ENCODE results near the gene CPNE2. TPM values are rescaled to one million over a fixed set of nuclear protein-coding genes. Genes with fewer than 3 reads are reported as not detected.
A peak's percentile ranks its signal among the peaks of the same experiment; 100 is the strongest.
"Not testable (repeated sequence)": the region's sequence is repeated elsewhere in the genome, so short reads cannot be mapped to it uniquely, and the experiment has no call there.

Gene CPNE2
- total RNA-seq, 4 donors from 2014 or later, result 21.6 to 43.0 (median 34.9) TPM

DNA sequence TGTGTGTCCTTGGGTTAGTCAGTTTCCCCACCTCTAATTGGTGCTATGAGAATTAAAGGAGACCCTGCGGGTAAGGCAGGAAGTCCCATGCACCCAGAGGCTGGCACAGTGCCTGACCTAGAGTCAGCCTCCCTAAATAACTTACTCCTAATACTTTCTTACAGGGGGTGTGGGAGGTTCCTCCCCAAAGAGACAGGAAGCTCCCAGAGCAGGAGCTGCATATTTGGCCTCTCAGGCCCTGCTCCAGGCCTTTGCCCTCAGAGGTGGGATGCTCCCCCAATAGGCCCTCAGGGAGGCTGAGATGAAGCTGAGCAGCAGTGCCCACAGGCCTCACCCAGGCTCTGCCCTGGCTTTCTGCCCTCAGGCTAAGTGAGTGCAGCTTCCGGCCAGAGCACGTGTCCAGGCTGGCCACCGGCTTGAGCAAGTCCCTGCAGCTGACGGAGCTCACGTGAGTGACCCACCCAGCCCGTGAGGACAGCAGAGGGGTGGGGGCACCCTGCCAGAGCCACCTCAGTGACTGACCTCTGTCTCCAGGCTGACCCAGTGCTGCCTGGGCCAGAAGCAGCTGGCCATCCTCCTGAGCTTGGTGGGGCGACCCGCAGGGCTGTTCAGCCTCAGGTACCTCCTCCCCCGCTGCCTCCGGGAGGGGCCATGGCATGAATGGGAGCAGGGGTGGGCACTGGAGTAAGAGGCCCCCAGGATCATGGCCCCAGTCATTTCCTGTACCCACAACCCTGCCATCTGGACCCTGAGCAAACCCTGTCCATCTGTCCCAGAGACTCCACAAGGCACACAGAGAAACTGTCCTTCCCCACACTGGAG, 31.1 kb upstream of the CPNE2 start:
- no peak for DNase-seq (ENCODE audit: extremely low spot score)
- Histone ChIP-seq H3K27me3 (no peaks in the 10 kb centered on the region), H3K9me3 (no peaks in the 10 kb centered on the region), H3K27ac (replicated peaks in 1 of 4) (peak overlapping the region; percentile 61 to 79 (median 74)), H3K4me1 (peaks cover 12 to 14% (median 14%) of the 10 kb centered on the region in 4 donors), H3K4me3 (no peak overlapping the region), H3K36me3 (peaks cover 0 to 32% (median 15%) of the 10 kb centered on the region in 4 donors)
- peak; percentile 50 to 85 for TF ChIP-seq POLR2AphosphoS5 (IDR thresholded peaks at IDR 0.05)
- TF ChIP-seq, protein P1, sequence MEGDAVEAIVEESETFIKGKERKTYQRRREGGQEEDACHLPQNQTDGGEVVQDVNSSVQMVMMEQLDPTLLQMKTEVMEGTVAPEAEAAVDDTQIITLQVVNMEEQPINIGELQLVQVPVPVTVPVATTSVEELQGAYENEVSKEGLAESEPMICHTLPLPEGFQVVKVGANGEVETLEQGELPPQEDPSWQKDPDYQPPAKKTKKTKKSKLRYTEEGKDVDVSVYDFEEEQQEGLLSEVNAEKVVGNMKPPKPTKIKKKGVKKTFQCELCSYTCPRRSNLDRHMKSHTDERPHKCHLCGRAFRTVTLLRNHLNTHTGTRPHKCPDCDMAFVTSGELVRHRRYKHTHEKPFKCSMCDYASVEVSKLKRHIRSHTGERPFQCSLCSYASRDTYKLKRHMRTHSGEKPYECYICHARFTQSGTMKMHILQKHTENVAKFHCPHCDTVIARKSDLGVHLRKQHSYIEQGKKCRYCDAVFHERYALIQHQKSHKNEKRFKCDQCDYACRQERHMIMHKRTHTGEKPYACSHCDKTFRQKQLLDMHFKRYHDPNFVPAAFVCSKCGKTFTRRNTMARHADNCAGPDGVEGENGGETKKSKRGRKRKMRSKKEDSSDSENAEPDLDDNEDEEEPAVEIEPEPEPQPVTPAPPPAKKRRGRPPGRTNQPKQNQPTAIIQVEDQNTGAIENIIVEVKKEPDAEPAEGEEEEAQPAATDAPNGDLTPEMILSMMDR (IDR thresholded peaks at IDR 0.05), result no peak
- intact Hi-C loops (cut with DNase I), result no loop called here
- 78% methylated on average over 5 of the region's 11 CpGs for WGBS

DNA sequence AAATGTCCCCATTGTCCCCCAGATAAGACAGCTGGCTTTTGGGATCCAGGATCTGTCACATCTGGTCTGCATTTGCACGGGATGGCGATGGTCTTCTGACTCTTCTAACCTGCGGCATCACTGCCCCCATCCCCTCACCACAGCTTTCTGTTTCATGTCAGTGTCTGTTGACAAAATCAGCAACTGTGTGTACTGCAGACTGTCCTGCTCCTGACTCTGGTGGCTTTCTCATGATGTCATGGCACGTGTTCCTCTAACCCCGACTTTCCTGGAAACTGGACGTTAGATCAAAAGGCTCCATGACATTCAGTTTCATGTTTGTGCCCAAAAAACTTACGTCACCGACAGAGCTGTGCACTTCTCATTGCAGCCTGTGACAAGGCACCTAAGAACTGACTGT, 30.1 kb upstream of the CPNE2 start:
- intact Hi-C loops (cut with DNase I), result no loop called here
- no peak overlapping the region for H3K4me3 ChIP-seq
- H3K36me3 ChIP-seq, result peaks cover 0 to 37% (median 8%) of the 10 kb centered on the region in 4 donors
- peak overlapping the region in 3 of 4 donors; percentile 72 to 79 (median 76) for H3K27ac ChIP-seq (replicated peaks in 1 of 4)
- no peak for DNase-seq (ENCODE audit: extremely low spot score)
- 67% methylated on average over 8 of the region's 8 CpGs for WGBS
- peaks cover 12 to 14% (median 14%) of the 10 kb centered on the region in 4 donors for H3K4me1 ChIP-seq
- H3K27me3 ChIP-seq, result no peaks in the 10 kb centered on the region
- H3K9me3 ChIP-seq, result no peaks in the 10 kb centered on the region
- TF ChIP-seq EP300 (IDR thresholded peaks at IDR 0.05), result no peak
- no peak for TF ChIP-seq POLR2A (IDR thresholded peaks at IDR 0.05; ENCODE audit: low read depth)
- peak in 1 of 2 donors; percentile 13 for TF ChIP-seq POLR2AphosphoS5 (IDR thresholded peaks at IDR 0.05)
- TF ChIP-seq, protein P1 (IDR thresholded peaks at IDR 0.05), result no peak

DNA sequence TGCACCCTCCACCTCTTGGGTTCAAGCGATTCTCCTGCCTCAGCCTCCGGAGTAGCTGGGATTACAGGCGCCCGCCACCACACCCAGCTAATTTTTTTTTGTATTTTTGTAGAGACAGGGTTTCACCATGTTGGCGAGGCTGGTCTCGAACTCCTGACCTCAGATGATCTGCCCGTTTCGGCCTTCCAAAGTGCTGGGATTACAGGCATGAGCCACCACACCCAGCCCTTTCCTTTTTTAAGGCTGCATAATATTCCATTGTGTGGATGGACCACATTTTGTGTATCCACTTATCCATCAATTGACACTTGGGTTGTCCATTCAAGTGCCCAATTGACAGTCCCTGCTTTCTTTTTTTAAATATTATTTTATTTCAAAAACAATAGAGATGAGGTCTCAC, 29.2 kb upstream of the CPNE2 start:
- H3K9me3 ChIP-seq; H3K27me3 ChIP-seq; H3K27ac ChIP-seq (replicated peaks in 1 of 4); H3K4me3 ChIP-seq; intact Hi-C loops (cut with DNase I); DNase-seq (ENCODE audit: extremely low spot score): not testable (repeated sequence)
- 88% methylated on average over 8 of the region's 8 CpGs for WGBS
- Histone ChIP-seq H3K36me3 (peaks cover 0 to 37% (median 12%) of the 10 kb centered on the region in 4 donors), H3K4me1 (peaks cover 12 to 14% (median 14%) of the 10 kb centered on the region in 4 donors)

DNA sequence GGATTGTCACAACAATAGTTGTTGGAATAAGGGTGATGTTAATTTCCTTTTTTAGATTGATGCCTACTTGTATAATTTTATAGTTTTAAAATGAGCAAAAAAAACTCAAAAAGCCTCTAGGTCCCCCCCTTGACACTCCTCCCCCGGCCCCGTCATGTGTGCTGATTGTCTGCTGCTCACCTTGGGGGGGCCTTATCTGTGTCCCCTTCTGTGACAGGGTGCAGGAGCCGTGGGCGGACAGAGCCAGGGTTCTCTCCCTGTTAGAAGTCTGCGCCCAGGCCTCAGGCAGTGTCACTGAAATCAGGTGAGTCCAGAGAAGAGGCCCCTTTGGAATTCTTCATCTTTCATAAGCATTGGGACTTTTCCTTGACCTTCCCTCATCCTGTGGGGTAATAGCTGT, 27.4 kb upstream of the CPNE2 start:
- Histone ChIP-seq H3K4me3 (no peak overlapping the region), H3K36me3 (peaks cover 0 to 30% (median 12%) of the 10 kb centered on the region in 4 donors), H3K27ac (replicated peaks in 1 of 4) (no peak overlapping the region), H3K4me1 (peaks cover 12 to 14% (median 14%) of the 10 kb centered on the region in 4 donors), H3K27me3 (no peaks in the 10 kb centered on the region), H3K9me3 (no peaks in the 10 kb centered on the region)
- TF ChIP-seq, protein P1 (IDR thresholded peaks at IDR 0.05), result no peak
- TF ChIP-seq EP300 (IDR thresholded peaks at IDR 0.05) (no peak), POLR2A (IDR thresholded peaks at IDR 0.05; ENCODE audit: low read depth) (no peak)
- no peak for DNase-seq (ENCODE audit: extremely low spot score)
- 98% methylated on average over 5 of the region's 5 CpGs for WGBS
- intact Hi-C loops (cut with DNase I), result no loop called here

DNA sequence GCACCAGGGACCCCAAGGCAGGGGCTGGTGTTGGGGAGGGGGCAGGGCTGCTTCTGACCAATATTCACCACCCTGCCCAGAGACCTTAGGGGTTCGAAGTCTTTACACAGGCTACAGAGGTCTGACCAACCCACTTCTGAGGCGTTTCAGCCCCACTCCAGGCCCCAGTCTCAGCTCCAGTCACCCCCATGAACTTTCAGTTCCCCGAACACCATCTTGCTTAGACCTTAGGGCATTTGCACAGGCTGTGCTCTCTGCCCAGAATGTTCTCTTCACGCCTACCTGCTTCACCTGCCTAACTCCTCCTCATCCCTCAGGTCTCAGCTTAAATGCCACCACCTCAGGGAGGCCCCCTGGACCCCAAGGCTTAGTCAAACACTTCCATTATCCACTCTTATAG, 25.8 kb upstream of the CPNE2 start:
- 87% methylated on average over 4 of the region's 4 CpGs for WGBS
- peaks cover 0 to 31% (median 12%) of the 10 kb centered on the region in 4 donors for H3K36me3 ChIP-seq
- H3K4me3 ChIP-seq, result no peak overlapping the region
- H3K27me3 ChIP-seq, result no peaks in the 10 kb centered on the region
- peaks cover 1 to 6% (median 2%) of the 10 kb centered on the region in 4 donors for H3K4me1 ChIP-seq
- intact Hi-C loops (cut with DNase I), result no loop called here
- no peak for TF ChIP-seq POLR2A (IDR thresholded peaks at IDR 0.05; ENCODE audit: low read depth)
- TF ChIP-seq, protein P1 (IDR thresholded peaks at IDR 0.05), result no peak
- TF ChIP-seq EP300 (IDR thresholded peaks at IDR 0.05), result no peak
- TF ChIP-seq POLR2AphosphoS5 (IDR thresholded peaks at IDR 0.05), result no peak
- no peak for DNase-seq (ENCODE audit: extremely low spot score)
- H3K27ac ChIP-seq (replicated peaks in 1 of 4), result no peak overlapping the region
- no peaks in the 10 kb centered on the region for H3K9me3 ChIP-seq
